GM13976 (cell line): ENCODE measurements around the gene UGT2B7.
"Not testable (repeated sequence)": the region's sequence is repeated elsewhere in the genome, so short reads cannot be mapped to it uniquely, and the experiment has no call there.

Experiments used
- DNase-seq: peaks from one replicate; pipeline ENCODE4 v3.0.0; 2012; ENCODE audit warnings: low spot score
- in situ Hi-C: fragments of 300-500 bp; cut with MboI; formaldehyde crosslinking; loops from one replicate; pipeline ENCODE4 v1.12.0; 2022; ENCODE audit warnings: low sequenced_read_pairs, mixed read lengths, inconsistent platforms; ENCODE audit not compliant: unreplicated experiment
- TF ChIP-seq, protein P1 (sequence below): IDR thresholded peaks from 2 replicates; pipeline ENCODE4 v1.5.1; 2012; ENCODE audit warnings: borderline replicate concordance, mild to moderate bottlenecking; ENCODE audit not compliant: insufficient read depth; ENCODE audit errors: extremely low read depth, missing control alignments, control extremely low read depth

The UGT2B7 gene

DNA sequence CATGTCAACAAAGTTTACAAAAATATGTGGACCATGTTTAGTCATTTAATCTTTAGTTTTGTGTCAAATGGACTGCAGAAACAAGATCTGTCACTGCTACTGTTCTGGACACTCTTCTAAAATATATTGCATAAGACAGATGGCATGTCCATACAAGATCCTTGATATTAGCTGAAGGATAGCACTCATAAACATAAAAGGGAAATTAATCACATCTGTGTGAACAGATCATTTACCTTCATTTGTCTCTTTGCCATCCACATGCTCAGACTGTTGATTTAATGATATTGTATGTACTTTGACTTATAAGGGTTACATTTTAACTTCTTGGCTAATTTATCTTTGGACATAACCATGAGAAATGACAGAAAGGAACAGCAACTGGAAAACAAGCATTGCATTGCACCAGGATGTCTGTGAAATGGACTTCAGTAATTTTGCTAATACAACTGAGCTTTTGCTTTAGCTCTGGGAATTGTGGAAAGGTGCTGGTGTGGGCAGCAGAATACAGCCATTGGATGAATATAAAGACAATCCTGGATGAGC is at the start of gene UGT2B7:
TSS of gene UGT2B7 (plus strand) at position 364 of the 546 bp plus-strand sequence. CDS start at position 411, 47 bp downstream.
- TF ChIP-seq, protein P1, sequence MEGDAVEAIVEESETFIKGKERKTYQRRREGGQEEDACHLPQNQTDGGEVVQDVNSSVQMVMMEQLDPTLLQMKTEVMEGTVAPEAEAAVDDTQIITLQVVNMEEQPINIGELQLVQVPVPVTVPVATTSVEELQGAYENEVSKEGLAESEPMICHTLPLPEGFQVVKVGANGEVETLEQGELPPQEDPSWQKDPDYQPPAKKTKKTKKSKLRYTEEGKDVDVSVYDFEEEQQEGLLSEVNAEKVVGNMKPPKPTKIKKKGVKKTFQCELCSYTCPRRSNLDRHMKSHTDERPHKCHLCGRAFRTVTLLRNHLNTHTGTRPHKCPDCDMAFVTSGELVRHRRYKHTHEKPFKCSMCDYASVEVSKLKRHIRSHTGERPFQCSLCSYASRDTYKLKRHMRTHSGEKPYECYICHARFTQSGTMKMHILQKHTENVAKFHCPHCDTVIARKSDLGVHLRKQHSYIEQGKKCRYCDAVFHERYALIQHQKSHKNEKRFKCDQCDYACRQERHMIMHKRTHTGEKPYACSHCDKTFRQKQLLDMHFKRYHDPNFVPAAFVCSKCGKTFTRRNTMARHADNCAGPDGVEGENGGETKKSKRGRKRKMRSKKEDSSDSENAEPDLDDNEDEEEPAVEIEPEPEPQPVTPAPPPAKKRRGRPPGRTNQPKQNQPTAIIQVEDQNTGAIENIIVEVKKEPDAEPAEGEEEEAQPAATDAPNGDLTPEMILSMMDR = no peak
- in situ Hi-C loops = no loop called here
- no peak for DNase-seq

DNA sequence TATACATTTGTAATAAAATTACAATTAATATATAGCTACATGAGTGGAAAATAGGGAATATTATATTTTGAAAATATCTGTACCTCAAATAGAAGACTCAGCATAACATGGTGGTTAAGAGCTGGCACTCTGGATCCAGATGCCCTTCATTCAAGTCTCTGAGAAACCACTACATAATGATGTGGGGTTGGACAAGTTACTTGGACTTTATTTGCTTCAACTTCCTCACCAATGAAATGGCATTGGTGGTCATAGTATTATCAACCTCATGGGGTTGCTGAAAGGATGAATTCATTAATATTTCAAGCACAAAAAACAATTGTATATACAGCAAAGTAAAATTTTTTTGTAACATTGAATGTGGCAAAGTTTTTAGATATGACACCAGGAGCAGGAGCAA is 46.4 kb upstream of the UGT2B7 start:
- in situ Hi-C loops = no loop called here
- no peak for DNase-seq
- TF ChIP-seq, protein P1 = no peak

DNA sequence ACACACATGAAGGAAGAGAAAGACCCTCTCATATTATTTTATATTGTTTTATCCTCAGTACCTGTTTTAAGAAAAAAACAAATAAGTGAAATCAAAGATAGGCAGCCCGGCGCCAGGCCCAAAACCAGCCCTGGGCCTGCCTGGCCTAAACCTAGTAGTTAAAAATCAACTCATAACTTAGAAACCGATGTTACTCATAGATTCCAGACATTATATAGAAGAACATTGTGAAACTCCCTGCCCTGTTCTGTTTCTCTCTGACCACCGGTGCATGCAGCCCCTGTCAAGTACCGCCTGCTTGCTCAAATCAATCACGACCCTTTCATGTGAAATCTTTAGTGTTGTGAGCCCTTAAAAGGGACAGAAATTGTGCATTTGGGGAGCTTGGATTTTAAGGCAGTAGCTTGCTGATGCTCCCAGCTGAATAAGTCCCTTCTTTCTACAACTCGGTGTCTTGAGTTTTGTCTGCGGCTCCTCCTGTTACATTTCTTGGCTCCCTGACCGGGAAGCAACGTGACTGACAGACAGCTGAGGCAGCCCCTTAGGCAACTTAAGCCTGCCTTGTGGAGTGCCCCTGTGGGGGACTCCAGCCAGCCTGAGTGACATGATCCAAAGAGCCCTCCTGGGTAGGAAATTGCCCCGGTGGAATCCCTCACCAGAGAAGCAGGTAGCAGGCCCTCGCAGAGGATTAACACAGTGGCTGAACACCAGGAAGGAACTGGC is 45.3 kb upstream of the UGT2B7 start:
- DNase-seq, in situ Hi-C loops: not testable (repeated sequence)

DNA sequence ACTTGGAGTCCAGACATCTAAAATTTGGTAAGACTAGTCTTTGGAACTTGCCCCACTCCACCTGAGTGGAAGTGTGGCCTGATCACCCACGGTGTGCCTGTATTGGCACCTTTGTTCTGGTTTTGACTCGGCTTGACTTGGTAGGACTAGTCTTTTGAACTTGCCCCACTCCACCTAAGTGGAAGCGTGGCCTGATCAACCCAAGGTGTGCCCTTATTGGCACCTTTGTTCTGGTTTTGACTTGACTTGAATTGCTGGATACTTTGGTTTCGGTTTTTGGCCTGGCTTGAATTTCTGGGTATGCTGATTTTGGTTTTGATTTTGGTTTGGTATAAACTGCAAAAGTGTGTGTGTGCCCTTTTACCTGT is 44.7 kb upstream of the UGT2B7 start:
- TF ChIP-seq, protein P1 = no peak
- in situ Hi-C loops = no loop called here
- DNase-seq = no peak

DNA sequence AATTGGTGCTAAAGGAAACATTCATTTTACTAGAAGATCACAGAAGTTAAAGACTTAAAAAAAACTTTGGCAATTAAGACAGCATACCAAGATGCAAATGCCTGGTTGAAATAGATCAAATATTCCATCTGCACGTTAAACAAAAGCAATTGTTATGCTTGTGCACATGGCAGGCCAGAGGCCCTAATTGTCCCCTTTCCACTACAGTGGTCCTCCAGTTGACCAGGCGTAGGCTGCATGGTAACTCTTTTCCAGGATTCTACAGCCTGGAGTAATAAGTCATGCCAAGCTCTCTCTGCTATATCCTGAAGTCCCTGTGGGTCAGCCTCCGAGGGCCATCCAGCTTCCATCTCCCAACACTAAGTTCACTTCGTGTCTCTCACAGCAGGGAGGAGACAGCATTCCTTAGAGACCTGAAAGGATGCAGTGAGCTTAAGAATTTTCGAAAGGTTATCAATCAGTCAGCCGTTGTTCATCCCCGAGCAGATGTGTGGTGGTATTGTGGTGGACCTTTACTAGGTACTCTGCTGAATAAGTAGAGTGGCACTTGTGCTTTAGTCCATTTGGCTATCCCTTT is 42.9 kb upstream of the UGT2B7 start:
- in situ Hi-C loops = not testable (repeated sequence)

DNA sequence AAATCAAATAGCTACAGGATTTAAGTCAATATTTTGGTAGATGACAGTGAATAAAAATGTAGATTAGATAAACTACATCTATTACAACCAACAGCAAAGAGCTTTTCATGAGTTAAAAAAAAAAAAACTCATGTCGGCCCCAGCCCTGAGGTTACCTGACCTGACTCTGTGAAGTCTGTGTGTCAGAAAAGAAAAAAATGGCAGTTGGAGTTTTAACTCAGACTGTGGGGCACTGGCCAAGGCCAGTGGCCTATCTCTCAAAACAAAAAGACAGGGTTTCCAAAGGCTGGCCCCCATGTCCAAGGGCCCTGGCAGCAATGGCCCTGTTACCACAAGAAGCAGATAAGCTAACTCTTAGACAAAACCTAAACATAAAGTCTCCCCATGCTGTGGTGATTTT is 42.2 kb upstream of the UGT2B7 start:
- in situ Hi-C loops, DNase-seq: not testable (repeated sequence)

More for the DNA sequence above, 42.9 kb upstream of the UGT2B7 start:
- not testable (repeated sequence) for DNase-seq

GRCh38 chr4:69054578-69055200 is 41.6 kb upstream of the UGT2B7 start:
- TF ChIP-seq, protein P1 = no peak
- in situ Hi-C loops = no loop called here
- no peak for DNase-seq

DNA sequence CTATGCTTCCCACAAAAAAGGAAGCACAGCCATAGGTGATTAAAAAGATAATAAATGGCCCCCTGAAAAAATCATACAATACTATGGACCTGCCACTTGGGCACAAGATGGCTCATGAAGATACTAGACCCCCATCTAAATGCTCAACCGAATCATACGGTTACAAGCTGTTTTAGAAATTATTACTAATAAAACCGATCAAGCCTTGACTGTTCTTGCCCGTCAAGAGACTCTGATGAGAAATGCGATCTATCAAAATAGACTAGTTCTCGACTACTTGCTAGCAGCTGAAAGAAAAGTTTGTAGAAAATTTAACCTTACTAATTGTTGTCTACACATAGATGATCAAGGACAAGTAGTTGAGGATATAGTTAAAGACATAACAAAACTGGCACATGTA is 40.1 kb upstream of the UGT2B7 start:
- no peak for DNase-seq
- in situ Hi-C loops = no loop called here
- TF ChIP-seq, protein P1 = no peak
